Measurements from ENCODE around the gene DMGDH. TPM values are rescaled to one million over a fixed set of nuclear protein-coding genes. Genes with fewer than 3 reads are reported as not detected.

The DMGDH gene
- total RNA-seq, 1 donor from 2014 or later, result 3.1 TPM

DNA sequence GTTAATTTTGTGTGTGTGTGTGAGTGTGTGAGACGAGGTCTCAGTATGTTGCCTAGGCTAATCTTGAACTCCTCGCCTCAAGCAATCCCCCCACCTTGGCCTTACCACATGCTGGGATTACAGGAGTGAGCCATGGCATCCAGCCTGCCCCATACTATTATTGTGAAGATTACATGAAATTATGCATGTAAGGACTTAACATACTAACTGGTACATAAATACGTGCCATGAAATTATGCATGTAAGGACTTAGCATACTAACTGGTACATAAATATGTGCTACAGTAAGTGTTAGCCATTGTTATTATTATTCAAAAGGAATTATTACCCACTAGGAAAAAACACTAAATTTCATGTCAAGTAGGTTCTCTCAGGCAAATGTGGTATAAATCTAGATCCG lies 16.2 kb downstream of the DMGDH start:
- H3K27ac Mint-ChIP-seq (ENCODE audit: unreplicated experiment), result no peak overlapping the region
- no peak for DNase-seq (ENCODE audit: low spot score)
- no peaks in the 10 kb centered on the region for H3K4me1 Mint-ChIP-seq (ENCODE audit: low read depth)
- TF ChIP-seq, protein P1, sequence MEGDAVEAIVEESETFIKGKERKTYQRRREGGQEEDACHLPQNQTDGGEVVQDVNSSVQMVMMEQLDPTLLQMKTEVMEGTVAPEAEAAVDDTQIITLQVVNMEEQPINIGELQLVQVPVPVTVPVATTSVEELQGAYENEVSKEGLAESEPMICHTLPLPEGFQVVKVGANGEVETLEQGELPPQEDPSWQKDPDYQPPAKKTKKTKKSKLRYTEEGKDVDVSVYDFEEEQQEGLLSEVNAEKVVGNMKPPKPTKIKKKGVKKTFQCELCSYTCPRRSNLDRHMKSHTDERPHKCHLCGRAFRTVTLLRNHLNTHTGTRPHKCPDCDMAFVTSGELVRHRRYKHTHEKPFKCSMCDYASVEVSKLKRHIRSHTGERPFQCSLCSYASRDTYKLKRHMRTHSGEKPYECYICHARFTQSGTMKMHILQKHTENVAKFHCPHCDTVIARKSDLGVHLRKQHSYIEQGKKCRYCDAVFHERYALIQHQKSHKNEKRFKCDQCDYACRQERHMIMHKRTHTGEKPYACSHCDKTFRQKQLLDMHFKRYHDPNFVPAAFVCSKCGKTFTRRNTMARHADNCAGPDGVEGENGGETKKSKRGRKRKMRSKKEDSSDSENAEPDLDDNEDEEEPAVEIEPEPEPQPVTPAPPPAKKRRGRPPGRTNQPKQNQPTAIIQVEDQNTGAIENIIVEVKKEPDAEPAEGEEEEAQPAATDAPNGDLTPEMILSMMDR (IDR thresholded peaks at IDR 0.05), result no peak
- peaks cover 8% of the 10 kb centered on the region for H3K36me3 Mint-ChIP-seq (ENCODE audit: low read depth)
- no peak overlapping the region for H3K4me3 Mint-ChIP-seq (ENCODE audit: unreplicated experiment)
- peaks cover 16% of the 10 kb centered on the region for H3K9me3 Mint-ChIP-seq (ENCODE audit: low read depth)
- peaks cover 2% of the 10 kb centered on the region for H3K27me3 Mint-ChIP-seq (ENCODE audit: low read depth)

DNA sequence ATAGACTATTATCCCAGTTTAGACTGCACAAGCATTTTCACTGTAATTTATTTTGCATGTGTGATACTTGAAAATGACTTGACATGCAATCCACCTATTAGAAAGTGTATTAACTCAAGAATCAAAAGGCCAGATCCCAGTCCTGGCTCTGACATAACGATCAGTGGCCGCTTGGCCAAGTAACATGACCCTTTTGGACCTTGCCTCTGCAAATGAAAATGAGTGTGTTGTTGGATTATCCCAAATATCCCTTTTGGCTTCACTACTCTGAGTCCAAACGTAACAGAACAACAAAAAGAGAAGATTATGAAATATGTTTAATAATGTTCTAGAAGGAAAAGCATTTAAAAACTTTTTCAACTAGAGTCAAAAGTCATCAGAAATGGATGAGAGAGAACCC lies 19.0 kb downstream of the DMGDH start:
- TF ChIP-seq, protein P1 (IDR thresholded peaks at IDR 0.05), result no peak
- Mint-ChIP-seq H3K4me1 (ENCODE audit: low read depth) (no peaks in the 10 kb centered on the region), H3K27me3 (ENCODE audit: low read depth) (peaks cover 10% of the 10 kb centered on the region), H3K36me3 (ENCODE audit: low read depth) (peaks cover 8% of the 10 kb centered on the region), H3K4me3 (ENCODE audit: unreplicated experiment) (no peak overlapping the region), H3K27ac (ENCODE audit: unreplicated experiment) (no peak overlapping the region), H3K9me3 (ENCODE audit: low read depth) (peaks cover 16% of the 10 kb centered on the region)
- no peak for DNase-seq (ENCODE audit: low spot score)

DNA sequence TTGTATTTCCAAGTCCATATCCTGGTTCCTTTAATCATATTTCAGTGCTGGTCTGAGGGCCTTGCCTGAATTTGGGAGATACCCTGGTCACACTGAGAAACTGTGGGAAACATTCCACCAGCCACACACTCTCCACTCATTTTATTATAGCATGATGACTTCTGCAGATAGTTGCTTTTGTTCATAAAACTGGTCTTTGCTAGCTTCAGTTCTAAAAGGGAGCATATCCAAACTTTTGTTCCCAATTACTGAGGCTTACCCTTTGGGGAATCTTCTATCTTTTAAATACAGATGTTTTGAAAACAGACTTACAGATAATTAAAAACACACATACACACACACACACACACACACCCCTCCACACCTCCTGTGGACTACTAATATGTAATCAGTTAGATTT lies 21.0 kb downstream of the DMGDH start:
- H3K27me3 Mint-ChIP-seq (ENCODE audit: low read depth), result peaks cover 11% of the 10 kb centered on the region
- H3K9me3 Mint-ChIP-seq (ENCODE audit: low read depth), result peaks cover 16% of the 10 kb centered on the region
- H3K4me3 Mint-ChIP-seq (ENCODE audit: unreplicated experiment), result no peak overlapping the region
- no peak overlapping the region for H3K27ac Mint-ChIP-seq (ENCODE audit: unreplicated experiment)
- H3K36me3 Mint-ChIP-seq (ENCODE audit: low read depth), result peaks cover 10% of the 10 kb centered on the region
- DNase-seq (ENCODE audit: low spot score), result no peak
- TF ChIP-seq, protein P1 (IDR thresholded peaks at IDR 0.05), result no peak
- no peaks in the 10 kb centered on the region for H3K4me1 Mint-ChIP-seq (ENCODE audit: low read depth)

DNA sequence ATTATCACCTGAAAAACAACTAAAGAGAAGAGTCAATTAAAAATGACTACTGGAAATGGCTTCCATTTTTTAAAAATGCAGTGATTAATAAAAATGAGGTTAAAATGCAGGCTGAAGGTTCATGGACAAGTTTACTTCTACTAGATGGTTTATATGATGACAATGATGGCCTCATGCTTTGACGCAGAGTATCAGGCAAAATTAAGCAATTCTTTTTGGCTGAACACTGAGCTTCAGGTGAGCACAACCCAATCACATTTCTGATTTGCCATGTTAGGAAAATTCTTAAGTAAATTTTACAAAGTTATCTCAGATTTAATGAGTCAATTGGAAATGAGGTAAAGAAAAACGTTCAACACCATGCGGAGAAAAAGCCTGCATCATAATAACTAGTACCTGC lies 22.3 kb downstream of the DMGDH start:
- peaks cover 11% of the 10 kb centered on the region for H3K9me3 Mint-ChIP-seq (ENCODE audit: low read depth)
- H3K27me3 Mint-ChIP-seq (ENCODE audit: low read depth), result peaks cover 11% of the 10 kb centered on the region
- H3K36me3 Mint-ChIP-seq (ENCODE audit: low read depth), result peaks cover 7% of the 10 kb centered on the region
- TF ChIP-seq, protein P1 (IDR thresholded peaks at IDR 0.05), result no peak
- no peak overlapping the region for H3K4me3 Mint-ChIP-seq (ENCODE audit: unreplicated experiment)
- H3K4me1 Mint-ChIP-seq (ENCODE audit: low read depth), result no peaks in the 10 kb centered on the region
- H3K27ac Mint-ChIP-seq (ENCODE audit: unreplicated experiment), result no peak overlapping the region
- DNase-seq (ENCODE audit: low spot score), result no peak

DNA sequence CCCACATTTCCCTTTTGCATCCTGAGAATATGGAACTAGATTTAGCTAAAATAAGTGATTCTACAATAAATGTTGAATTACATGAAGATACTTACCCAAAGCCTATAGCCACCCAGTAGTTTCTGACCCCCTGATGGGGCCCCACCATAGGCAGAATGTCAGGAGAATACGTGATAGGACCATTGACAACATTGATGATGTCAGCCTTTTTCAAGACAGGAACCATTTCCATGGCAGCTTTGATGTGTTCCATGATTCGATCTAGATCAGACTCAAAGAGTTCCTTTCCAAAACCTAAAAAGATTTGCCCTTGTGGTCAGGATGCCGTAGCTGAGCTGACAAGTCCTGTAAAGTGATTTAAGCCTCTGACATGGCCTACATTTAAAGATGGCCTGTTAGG lies 27.3 kb downstream of the DMGDH start:
- Mint-ChIP-seq H3K27me3 (ENCODE audit: low read depth) (peaks cover 8% of the 10 kb centered on the region), H3K27ac (ENCODE audit: unreplicated experiment) (no peak overlapping the region), H3K36me3 (ENCODE audit: low read depth) (peaks cover 1% of the 10 kb centered on the region), H3K9me3 (ENCODE audit: low read depth) (no peaks in the 10 kb centered on the region), H3K4me1 (ENCODE audit: low read depth) (no peaks in the 10 kb centered on the region), H3K4me3 (ENCODE audit: unreplicated experiment) (no peak overlapping the region)
- TF ChIP-seq, protein P1 (IDR thresholded peaks at IDR 0.05), result no peak
- no peak for DNase-seq (ENCODE audit: low spot score)
